Raji (cell line): ENCODE results near the gene RSRC2.

Source experiments
- POLR2A ChIP-seq: IDR thresholded peaks from 2 replicates; pipeline ENCODE4 v1.6.1; 2011; ENCODE audit warnings: low read depth, low read length, control low read depth; ENCODE audit not compliant: insufficient read depth

RSRC2 gene

GRCh38 chr12:122460641-122461040 is 66.1 kb downstream of the RSRC2 start:
- no peak for TF ChIP-seq POLR2A

- no peak for TF ChIP-seq POLR2A
Measured at GRCh38 chr12:122460061-122460460, 66.7 kb downstream of the RSRC2 start.

GRCh38 chr12:122459211-122459610 is 67.5 kb downstream of the RSRC2 start:
- TF ChIP-seq POLR2A: no peak

- no peak for TF ChIP-seq POLR2A
Measured at GRCh38 chr12:122458105-122459035, 68.4 kb downstream of the RSRC2 start.

GRCh38 chr12:122457627-122458026 is 69.1 kb downstream of the RSRC2 start:
- TF ChIP-seq POLR2A: no peak

- no peak for TF ChIP-seq POLR2A
Measured at GRCh38 chr12:122454739-122455138, 72.0 kb downstream of the RSRC2 start.

- TF ChIP-seq POLR2A: no peak
Measured at GRCh38 chr12:122454250-122454721, 72.5 kb downstream of the RSRC2 start.
